Stimulated activated CD4-positive, alpha-beta T cell treated with anti-CD3 and anti-CD28 coated beads, Interleukin-2, amount 100 ng/mL, for 48 hours (primary cell): ENCODE results near the gene CYP2S1.
"Not testable (repeated sequence)": the region's sequence is repeated elsewhere in the genome, so short reads cannot be mapped to it uniquely, and the experiment has no call there.

ENCODE experiments used
- DNase-seq, 2 donors: peaks; one replicate each; pipeline ENCODE4 v3.0.0-alpha.2; 2020

The CYP2S1 gene, protein sequence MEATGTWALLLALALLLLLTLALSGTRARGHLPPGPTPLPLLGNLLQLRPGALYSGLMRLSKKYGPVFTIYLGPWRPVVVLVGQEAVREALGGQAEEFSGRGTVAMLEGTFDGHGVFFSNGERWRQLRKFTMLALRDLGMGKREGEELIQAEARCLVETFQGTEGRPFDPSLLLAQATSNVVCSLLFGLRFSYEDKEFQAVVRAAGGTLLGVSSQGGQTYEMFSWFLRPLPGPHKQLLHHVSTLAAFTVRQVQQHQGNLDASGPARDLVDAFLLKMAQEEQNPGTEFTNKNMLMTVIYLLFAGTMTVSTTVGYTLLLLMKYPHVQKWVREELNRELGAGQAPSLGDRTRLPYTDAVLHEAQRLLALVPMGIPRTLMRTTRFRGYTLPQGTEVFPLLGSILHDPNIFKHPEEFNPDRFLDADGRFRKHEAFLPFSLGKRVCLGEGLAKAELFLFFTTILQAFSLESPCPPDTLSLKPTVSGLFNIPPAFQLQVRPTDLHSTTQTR

DNA sequence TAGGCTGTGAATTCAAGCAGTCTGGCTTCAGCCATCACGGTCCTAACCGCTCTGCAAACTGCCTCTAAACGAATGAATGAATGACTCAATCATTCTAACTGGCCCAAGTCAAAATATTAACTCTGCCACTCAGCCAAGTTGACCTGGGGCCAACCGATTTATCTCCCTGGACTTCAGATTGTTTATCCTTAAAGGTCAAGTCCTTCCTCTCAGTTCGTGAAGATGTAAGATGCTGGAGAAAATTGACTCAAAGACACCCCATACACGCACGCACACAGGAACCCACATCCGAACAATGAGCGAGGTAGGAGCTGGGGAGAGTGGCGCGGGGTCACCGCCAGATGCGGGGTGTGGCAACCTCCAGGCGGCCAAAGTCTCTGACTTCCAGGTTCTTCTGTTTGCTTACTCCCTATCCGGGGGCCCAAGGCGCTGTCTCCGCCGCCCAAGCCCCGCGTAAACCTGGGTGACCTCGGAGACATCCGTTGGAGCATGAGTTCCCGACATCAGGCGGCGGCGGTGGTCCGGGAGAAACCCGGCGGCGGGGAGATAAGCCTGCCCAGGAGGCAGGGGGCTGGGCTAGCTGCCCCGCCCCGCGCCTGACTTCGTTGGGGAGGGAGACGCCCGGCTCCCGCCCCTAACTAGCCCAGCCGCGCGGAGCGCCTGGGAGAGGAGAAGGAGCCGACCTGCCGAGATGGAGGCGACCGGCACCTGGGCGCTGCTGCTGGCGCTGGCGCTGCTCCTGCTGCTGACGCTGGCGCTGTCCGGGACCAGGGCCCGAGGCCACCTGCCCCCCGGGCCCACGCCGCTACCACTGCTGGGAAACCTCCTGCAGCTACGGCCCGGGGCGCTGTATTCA lies at the start of gene CYP2S1:
TSS of gene CYP2S1 (plus strand) at position 646 of the 856 bp plus-strand sequence. CDS start at position 692, 46 bp downstream.
- DNase-seq = peak; percentile 9 to 10

DNA sequence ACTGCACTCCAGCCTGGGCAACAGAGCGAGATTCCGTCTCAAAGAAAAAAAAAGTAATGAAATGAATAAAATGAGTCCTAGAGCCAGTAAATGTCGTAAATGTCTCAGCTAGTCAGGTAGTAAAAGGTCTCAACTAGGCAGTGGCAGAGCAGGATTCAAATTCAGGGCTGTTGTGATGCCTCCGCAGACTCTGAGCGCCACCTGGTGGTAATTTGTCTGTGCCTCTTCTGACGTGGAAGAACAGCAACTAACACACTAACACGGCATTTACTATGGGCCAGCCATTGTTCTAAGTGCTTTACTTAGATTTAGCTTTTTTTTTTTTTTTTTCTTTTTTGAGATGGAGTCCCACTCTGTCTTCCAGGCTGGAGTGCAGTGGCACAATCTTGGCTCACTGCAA lies 48.6 kb upstream of the CYP2S1 start:
- DNase-seq = peak; percentile 87 to 93

DNA sequence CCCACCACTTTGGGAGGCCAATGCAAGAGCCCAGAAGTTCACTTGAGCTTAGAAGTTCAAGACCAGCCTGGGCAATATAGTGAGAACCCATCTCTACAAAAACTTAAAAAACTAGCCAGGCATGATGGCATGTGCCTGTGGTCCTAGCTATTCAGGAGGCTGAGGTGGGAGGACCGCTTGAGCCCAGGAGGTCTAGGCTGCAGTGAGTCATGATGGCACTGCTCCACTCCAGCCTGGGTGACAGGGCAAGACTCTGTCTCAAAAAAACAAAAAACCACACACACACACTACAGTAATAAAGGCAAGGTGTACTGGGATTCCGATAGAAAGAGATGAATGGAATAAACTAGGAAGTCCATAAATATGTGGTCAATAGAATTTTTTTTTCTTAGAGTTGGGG lies 43.2 kb upstream of the CYP2S1 start:
- DNase-seq = no peak

DNA sequence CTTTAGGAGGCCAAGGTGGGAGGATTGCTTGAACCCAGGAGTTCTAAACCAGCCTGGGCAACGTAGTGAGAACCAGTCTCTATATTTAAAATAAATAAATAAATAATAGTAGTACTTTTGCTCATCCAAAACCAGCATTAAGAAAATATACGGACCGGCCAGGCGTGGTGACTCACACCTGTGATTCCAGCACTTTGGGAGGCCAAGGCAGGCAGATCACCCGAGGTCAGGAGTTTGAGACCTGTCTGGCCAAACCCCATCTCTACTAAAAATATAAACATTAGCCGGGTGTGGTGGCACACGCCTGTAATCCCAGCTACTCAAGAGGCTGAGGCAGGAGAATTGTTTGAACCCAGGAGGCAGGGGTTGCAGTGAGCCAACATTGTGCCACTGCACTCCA lies 42.0 kb upstream of the CYP2S1 start:
- not testable (repeated sequence) for DNase-seq

DNA sequence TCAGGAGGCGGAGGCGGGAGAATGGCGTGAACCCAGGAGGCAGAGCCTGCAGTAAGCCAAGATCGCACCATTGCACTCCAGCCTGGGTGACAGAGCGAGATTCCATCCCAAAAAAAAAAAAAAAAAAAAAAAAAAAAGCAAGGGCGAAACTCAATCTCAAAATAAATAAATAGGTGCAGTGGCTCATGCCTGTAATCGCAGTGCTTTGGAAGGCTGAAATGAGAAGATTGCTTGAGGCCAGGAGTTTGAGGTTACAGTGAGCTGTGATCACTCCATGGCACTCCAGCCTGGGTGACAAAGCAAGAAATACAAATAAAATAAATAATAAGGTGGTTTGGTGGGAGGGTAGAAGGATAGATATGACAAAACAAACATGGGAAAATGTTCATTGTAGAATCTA lies 39.0 kb upstream of the CYP2S1 start:
- no peak for DNase-seq

DNA sequence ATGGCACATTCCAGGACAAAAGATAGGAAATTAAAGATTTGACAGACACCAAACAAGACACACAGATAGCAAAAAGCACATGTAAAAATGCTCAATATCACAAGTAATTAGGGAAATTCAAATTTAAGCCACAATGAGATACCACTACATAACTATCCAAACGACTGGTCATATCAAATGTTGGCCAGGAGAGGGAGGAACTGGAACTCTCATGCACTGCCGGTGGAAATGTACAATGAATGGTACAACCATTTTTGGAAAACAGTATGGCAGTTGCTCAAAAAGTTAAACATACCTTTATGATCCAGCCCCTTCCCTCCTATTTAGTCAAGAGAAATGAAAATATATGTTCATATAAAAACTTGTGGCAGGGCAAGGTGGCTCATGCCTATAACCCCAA lies 36.8 kb upstream of the CYP2S1 start:
- DNase-seq = no peak

DNA sequence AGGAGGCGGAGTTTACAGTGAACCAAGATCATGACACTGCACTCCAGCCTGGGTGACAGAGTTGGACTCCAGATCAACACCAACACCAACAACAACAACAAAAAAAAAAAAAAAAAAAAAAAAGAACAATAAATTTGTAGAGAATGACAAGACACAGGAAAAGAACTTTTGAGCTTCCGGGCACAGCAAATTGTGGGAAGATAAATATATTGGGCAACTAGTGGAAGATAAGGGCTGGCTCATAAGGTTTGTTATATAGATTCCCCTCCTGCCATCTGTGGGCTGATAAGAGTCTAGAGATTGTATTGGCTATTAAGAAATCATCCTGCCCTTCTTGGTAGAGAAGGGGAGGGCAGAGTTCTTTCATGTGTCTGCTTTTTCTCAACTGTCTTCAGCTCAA lies 33.1 kb upstream of the CYP2S1 start:
- no peak for DNase-seq

DNA sequence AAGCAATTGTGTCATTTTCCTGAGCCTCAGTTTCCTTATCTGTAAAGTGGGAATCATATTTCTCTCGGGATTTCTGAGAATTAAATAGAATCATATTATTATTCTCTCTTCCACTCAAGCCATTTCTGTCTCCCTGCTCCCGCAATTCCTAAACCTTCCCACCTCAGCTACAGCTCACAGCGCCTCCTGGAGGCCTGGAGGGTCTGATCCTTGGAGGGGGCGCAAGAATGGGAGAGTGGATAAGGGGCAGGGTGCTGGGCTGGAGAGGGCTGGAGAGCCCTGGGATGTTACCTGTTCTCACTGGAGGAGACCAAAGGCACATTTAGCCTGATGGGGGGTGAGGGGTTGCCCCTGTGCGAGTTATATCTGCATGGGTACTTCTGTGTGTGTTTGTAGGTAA lies 31.1 kb upstream of the CYP2S1 start:
- no peak for DNase-seq

DNA sequence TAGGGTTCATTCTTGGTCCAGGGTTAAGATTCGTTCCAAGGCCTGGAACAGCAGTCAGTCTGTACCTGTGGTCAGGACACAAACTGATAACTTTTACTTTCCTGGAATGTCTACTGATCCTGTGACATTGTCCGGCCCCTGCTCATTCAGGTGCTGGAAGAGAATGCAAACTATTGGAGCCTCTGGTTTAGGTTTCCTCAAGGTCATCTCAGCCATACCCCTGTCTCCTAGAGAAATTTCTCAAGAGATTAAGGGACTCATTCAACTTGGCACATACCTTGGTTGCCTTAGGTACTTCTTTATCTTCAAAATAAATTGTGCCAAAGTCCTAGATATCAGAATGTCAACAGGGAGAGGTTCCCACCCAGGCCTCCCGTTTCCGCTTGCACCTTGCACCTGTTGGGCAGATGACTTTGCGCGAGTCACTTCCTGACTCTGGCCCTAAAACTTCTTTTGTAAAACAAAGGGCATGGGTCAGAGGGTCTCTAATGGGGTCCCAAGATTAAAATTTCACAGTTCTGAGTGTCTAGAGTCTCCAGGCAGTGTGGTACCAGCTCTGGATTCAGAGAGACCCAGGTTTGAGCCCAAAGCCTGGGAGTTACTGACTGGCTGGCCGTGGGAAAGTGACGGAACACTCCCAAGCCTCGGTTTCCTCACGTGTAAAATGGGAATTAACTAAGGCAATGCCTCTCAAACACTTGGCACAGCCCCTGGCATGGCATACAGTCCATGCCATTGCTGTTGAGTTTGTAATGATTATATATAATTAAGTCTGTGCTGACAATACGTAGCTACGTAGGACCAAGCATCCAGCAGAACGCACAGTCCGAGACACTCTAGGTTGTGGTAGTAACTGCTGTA lies 25.8 kb upstream of the CYP2S1 start:
- no peak for DNase-seq

DNA sequence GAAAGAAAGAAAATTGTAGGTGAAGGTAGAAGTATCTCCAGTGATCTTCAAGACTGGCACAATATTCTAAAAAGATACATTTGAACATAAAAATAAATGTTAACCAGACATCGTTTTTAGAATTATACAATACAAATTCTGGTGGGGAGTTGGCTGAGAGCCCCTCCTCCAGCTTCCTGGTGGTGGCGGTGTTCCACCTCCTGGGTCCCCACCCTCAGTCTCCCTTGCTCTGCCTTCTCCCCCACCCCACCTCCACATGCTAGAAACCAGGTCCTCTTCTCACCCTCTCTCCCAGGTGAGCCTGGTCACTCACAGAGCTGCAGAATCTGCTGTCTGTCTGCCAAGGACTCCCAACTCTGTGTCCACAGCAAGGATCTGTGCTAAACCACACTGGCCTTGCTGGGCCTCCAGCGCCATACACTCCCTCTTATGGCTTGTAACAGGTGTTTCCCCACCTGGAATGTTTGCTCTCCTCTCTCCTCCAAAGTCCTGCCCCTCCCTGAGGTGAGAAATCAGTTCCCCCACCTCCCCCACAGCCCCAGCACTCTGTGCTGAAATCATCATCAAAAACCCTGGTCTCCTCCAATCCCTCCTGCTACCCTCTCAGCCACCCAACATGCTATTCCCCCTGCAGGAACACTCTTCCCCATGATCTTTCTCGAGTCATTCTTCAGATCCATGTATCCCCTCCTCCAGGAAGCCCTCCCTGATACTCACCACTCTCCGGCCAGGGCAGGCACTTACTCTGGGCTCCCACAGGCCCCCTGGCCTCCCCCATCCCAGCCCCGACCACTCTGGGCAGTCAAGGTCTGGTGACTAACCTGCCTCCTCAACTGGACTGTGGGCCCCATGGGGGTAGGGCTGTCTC lies 20.5 kb upstream of the CYP2S1 start:
- no peak for DNase-seq

DNA sequence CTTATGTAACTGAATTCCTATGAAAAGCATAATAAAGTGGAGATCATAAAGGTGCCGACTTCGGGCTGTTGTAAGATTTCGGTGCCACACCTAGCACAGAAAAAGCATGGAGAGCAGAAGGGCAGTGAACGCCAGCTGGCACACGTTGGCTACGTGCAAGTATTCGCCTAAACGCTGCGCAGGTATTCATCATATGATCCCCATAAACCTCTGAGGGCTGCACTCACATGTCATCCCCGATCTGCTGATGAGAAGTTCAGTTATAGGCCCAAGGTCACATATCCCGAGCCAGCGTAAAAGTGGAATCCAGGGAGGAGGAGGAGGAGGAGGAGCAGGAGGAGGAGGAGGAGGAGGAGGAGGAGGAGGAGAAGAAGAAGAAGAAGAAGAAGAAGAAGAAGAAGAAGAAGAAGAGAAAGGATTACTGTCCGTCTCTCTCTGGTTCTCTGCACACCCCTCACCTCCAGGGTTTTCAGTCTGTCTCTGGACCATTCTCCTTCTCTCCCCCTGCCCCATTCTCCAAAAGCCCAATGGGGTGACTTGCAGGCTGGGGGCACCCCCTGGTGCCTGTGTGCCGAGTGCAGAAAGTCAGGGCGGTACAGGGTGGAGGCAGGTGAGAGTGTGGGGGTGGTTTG lies 18.6 kb upstream of the CYP2S1 start:
- no peak for DNase-seq

DNA sequence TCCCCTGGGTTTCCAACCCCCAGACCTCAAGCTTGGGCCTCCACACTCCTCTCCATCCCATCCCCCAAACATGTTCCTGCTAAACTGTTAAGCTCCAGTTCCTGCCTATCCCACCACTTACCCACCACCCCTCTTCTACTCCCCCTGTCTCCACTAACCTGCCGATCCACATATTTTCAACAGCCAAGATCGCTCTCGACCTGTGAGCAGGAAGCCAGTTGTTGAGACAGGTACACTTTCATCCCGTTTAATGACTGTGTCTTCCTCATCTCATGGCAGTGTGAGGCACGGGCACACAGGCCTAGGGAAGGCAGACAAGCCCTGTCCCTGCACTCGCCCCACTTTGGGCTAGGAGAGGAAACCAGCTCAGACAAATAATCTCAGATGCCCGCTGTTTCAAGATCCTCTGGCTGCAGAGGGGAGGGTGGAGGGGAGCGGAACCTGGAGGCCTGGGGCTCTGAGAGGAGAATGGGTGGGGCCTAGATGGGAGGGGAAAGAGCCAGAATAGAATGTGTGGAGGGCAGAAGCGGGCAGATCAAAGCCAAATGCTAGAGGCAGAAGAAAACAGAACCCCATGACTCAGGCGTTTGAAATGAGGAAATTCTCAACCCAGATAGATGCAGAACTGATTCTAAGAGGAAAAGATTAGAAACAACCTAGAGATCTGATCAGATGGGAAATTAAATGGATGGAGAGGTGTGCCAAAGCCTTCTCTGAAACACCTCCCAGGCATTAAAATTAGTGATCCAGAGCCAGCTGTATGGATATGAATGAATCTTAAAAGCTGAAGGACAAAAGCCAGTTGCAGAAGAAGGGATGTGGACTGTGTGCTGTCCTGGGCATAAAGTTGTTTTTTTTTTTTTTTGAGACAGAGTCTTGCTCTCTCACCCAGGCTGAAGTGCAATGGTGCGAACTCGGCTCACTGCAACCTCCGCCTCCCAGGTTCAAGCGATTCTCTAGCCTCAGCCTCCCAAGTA lies 16.9 kb upstream of the CYP2S1 start:
- peak; percentile 14 for DNase-seq

DNA sequence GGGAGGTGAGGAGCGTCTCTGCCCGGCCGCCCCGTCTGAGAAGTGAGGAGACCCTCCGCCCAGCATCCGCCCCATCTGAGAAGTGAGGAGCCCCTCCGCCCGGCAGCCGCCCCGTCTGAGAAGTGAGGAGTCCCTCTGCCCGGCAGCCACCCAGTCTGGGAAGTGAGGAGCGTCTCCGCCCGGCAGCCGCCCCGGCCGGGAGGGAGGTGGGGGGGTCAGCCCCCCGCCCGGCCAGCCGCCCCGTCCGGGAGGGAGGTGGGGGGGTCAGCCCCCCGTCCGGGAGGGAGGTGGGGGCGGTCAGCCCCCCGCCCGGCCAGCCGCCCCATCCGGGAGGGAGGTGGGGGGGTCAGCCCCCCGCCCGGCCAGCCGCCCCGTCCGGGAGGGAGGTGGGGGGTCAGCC lies 12.8 kb upstream of the CYP2S1 start:
- not testable (repeated sequence) for DNase-seq

DNA sequence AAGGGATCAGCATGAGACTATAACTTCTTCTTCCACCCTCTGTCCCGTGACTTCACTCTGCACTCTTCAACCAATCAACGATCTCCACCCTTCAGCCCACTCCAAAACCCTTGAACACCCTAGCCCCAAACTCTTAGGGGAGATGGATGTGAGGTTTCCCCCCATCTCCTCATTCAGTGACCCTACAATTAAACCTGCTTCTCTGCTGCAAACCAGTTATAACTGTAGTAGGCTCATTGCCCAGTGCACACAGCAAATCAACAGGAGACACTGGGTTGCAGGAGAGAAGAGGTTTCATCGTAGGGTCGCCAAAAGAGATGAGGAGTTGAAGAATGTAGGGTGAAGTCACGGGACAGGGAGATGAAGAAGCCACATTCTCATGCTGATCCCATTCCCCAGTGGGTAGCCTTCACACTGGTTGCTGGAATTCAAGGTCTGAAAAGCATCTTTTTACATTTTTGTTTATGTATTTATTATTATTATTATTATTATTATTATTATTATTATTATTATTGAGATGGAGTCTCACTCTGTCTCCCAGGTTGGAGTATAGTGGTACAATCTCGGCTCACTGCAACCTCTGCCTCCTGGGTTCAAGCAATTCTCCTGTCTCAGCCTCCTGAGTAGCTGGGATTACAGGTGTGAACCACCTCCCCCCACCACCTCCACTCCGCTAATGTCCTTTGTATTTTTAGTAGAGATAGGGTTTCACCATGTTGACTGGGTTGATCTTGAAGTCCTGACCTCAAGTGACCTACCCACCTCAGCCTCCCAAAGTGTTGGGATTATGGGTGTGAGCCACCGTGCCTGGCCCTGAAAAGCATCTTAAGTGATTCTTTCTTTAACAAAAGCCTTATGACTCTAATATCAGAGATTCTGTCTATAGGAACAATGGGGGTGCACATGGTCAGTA lies 5.8 kb upstream of the CYP2S1 start:
- no peak for DNase-seq

DNA sequence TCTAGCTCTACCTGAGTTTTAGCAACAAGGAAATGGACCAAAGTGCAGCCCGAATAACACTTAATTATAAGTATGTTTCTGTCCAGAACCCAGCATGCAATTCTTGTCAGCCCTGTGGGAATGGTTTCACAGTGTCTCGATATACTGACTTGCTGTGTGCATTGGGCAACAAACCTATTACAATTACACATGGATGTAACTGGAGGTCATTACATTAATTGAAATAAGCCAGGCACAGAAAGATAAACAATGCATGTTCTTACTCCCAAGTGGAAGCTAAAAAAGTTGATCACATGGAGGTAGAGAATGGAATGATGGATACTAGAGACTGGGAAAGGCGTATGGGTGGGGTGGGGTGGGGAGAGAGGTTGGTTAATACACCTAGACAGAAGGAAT lies 5.1 kb upstream of the CYP2S1 start:
- DNase-seq = no peak

DNA sequence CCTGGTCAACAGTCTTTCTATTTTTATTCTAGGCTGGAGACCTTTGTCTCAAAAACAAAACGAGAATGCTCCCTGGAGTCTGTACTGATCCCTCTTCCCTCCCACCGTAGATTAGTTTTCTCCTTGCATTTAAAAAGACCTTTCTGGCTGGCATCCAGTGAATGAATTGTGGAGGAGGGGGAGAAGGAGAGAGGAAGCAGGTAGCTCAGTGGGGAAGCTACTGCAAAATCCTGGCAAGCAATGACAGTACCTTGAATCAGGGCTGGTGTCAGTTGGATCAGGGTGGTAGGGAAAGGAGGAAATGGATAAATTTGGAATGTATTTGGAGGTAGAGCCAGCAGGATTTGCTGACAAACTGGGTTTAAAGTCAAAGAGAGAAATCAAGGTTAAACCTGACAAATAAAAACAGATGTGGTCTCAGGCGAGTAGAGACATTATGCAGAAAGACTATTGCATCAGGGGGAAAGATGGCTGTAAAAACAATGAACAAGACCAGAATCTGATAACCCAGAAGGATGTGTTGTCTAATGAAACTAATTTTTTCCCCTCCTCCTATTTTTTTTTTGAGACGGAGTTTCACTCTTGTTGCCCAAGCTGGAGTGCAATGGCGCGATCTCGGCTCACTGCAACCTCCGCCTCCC lies 3.5 kb upstream of the CYP2S1 start:
- no peak for DNase-seq

DNA sequence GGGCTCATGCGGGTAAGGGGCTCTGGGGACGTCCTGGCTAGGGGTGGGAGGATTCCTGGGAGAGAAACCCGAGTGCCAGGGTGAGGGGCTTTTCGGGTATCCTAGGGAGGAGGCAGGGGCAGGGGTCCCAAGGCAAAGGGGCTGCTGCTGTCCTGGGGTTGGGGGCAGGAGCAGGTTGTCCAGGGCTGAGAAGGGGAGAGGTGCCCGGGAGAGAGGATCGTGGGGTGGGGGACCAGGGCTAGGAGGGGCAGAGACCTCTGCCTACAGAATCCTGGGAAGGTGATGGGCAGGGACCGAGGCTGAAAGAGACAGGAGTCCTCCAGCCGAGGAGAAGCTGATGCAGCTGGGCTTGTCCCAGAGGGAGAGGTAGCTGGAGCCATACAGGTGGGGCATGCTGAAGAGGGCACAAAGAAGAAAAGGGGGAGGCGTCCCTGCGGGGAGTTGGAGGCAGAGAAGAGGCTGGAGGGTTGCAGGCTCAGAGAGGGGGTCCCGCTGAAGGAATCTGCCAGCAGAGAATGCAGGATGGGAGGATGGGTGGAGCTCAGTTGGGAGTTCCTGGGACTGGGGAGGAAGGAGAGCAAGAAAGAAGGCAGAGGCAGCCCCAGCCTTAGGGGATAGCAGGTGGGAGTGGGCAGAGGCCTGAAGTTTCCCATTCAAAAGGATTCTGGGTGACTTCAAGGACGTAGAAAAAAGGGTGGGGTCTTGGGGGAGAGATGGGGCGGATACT lies 574 bp downstream of the CYP2S1 start:
- no peak for DNase-seq

DNA sequence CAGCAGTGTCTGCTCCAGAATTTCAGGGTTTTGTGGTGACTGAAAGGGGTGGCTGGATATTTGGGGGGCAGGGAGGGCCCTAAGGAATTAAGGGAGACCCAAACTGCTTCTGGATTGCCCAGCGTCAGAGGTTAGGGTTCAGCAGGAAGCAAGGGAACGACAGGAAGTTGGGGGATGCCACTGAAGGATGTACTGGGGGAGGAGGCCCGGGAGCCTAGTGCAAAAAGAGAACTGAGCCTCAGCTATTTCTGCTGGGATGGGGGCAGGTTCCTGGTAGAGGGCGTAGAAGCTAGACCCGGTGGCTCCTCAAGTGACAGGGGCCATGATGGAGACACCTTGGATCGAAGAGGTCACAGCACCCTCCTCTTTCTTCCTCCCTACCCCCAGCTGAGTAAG lies 1.1 kb downstream of the CYP2S1 start:
- DNase-seq = no peak
